Spleen (tissue), 7 donors: ENCODE data around the gene DOCK2.

Source experiments
- CTCF ChIP-seq, 11 experiments: fragments of 200-600 bp in 7 of 11; fragments of 450-650 bp in 4 of 11; sonication (generic) in 4 of 11; IDR thresholded peaks in 8 of 11; conservative IDR thresholded peaks in 3 of 11; 1 replicate in 7 of 11; 2 replicates in 4 of 11; pipeline versions ENCODE4 v1.4.0 to v1.8.0; 2016 to 2021; ENCODE audit warnings: antibody characterized with exemption in 11 of 11, inconsistent platforms in 4 of 11, mild to moderate bottlenecking in 1 of 11
- POLR2A ChIP-seq, 3 donors: fragments of 450-650 bp; IDR thresholded peaks; one replicate each; pipeline ENCODE4 v1.5.1; 2017; ENCODE audit warnings: antibody characterized with exemption in 3 of 3, mild to moderate bottlenecking in 1 of 3
- POLR2AphosphoS5 ChIP-seq, 3 donors: sonication (generic); formaldehyde crosslinking; IDR thresholded peaks; one replicate each; pipeline ENCODE4 v1.5.1; 2017; ENCODE audit warnings: antibody characterized with exemption in 3 of 3
- donor health status: DM: no; HTN: no; CAD: no; lungs with moderate emphysema.
- donor health status: DM: no; HTN: no; CAD: no.
- donor health status: DM: no; HTN: no; CAD: no.

GRCh38 chr5:169958278-169958677, 321.2 kb downstream of the DOCK2 start:
- no peak for TF ChIP-seq CTCF (IDR thresholded peaks at IDR 0.05 in 8 of 11, conservative IDR thresholded peaks at IDR 0.05 in 3 of 11)
- no peak for TF ChIP-seq POLR2AphosphoS5 (IDR thresholded peaks at IDR 0.05)
- no peak for TF ChIP-seq POLR2A (IDR thresholded peaks at IDR 0.05)
